ENCODE measurements around the gene CFC1.
"Not testable (repeated sequence)": the region's sequence is repeated elsewhere in the genome, so short reads cannot be mapped to it uniquely, and the experiment has no call there.

GRCh38 chr2:130628784-130629475, 29.6 kb upstream of the CFC1 start:
- not testable (repeated sequence) for TF ChIP-seq CTCF (IDR thresholded peaks at IDR 0.05); ZNF281 (CRISPR knock-in tag; IDR thresholded peaks at IDR 0.05); ELF4 (CRISPR knock-in tag; IDR thresholded peaks at IDR 0.05; ENCODE audit: low read depth); ATF2 (CRISPR knock-in tag; IDR thresholded peaks at IDR 0.05; ENCODE audit: borderline replicate concordance, low read depth); NFYB (CRISPR knock-in tag; conservative IDR thresholded peaks at IDR 0.05; ENCODE audit: low read depth)
- TF ChIP-seq, protein P1, sequence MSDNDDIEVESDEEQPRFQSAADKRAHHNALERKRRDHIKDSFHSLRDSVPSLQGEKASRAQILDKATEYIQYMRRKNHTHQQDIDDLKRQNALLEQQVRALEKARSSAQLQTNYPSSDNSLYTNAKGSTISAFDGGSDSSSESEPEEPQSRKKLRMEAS (CRISPR knock-in tag; IDR thresholded peaks at IDR 0.05) = not testable (repeated sequence)
